DMS153 (cell line): ENCODE measurements around the gene SIVA1.
A peak's percentile ranks its signal among the peaks of the same experiment; 100 is the strongest.
"Not testable (repeated sequence)": the region's sequence is repeated elsewhere in the genome, so short reads cannot be mapped to it uniquely, and the experiment has no call there.

Experiments
- DNase-seq: peaks from one replicate; lab custom pipeline; 2025; lab: John Stamatoyannopoulos, UW

The SIVA1 gene

GRCh38 chr14:104734991-104735779, 17.8 kb upstream of the SIVA1 start:
- no peak for DNase-seq

GRCh38 chr14:104735830-104736642, 16.9 kb upstream of the SIVA1 start:
- DNase-seq = peak; percentile 5

- DNase-seq = no peak
Observed at GRCh38 chr14:104738375-104739019, 14.4 kb upstream of the SIVA1 start.

- DNase-seq = no peak
Observed at GRCh38 chr14:104739026-104739425, 13.9 kb upstream of the SIVA1 start.

- no peak for DNase-seq
Observed at GRCh38 chr14:104739546-104740516, 13.1 kb upstream of the SIVA1 start.

GRCh38 chr14:104741108-104741802, 11.7 kb upstream of the SIVA1 start:
- no peak for DNase-seq

GRCh38 chr14:104741803-104742251, 11.1 kb upstream of the SIVA1 start:
- DNase-seq = no peak

GRCh38 chr14:104742586-104743455, 10.1 kb upstream of the SIVA1 start:
- no peak for DNase-seq

- DNase-seq = no peak
Observed at GRCh38 chr14:104743461-104744380, 9.2 kb upstream of the SIVA1 start.

GRCh38 chr14:104744484-104744883, 8.5 kb upstream of the SIVA1 start:
- no peak for DNase-seq

GRCh38 chr14:104745431-104745830, 7.5 kb upstream of the SIVA1 start:
- no peak for DNase-seq

GRCh38 chr14:104746071-104746545, 6.8 kb upstream of the SIVA1 start:
- no peak for DNase-seq

- DNase-seq = peak; percentile 72
Observed at GRCh38 chr14:104746934-104747481, 5.9 kb upstream of the SIVA1 start.

- DNase-seq = no peak
Observed at GRCh38 chr14:104747876-104748275, 5.1 kb upstream of the SIVA1 start.

- no peak for DNase-seq
Observed at GRCh38 chr14:104749111-104749649, 3.8 kb upstream of the SIVA1 start.

GRCh38 chr14:104750056-104750752, 2.7 kb upstream of the SIVA1 start:
- no peak for DNase-seq

- not testable (repeated sequence) for DNase-seq
Observed at GRCh38 chr14:104750753-104751057, 2.2 kb upstream of the SIVA1 start.
